HEK293 (cell line): ENCODE data around the gene PIGR.

Source experiments
- CTCF ChIA-PET: fragments of 350-600 bp; formaldehyde crosslinking; extraction: SDS; loops from one replicate; lab custom pipeline; 2021; ENCODE audit warnings: antibody characterized with exemption; lab: Yijun Ruan, JAX
- POLR2A ChIA-PET: fragments of 300-600 bp; formaldehyde crosslinking; extraction: SDS; loops from one replicate; lab custom pipeline; 2020; ENCODE audit warnings: antibody characterized with exemption, inconsistent platforms; lab: Yijun Ruan, JAX
- H3K27ac ChIP-seq: fragments of 200-500 bp; sonication (Bioruptor generic); 2 replicates; pipeline ENCODE4 v1.5.1; 2014; ENCODE audit warnings: low read depth, low read length, control low read depth, inconsistent platforms; ENCODE audit errors: extremely low read depth
- H3K36me3 ChIP-seq, 2 experiments: fragments of 200-500 bp in 1 of 2; sonication (Bioruptor generic) in 1 of 2; 1 replicate in 1 of 2; 2 replicates in 1 of 2; pipeline ENCODE4 v1.5.1; 2014 to 2017; ENCODE audit warnings: inconsistent platforms in 2 of 2, low read length in 2 of 2; ENCODE audit not compliant: control insufficient read depth in 2 of 2, insufficient read depth in 1 of 2
- H3K4me1 ChIP-seq: fragments of 200-500 bp; sonication (Bioruptor generic); 2 replicates; pipeline ENCODE4 v1.5.1; 2014; ENCODE audit warnings: mild to moderate bottlenecking, low read length, inconsistent platforms; ENCODE audit not compliant: control insufficient read depth, insufficient read depth
- H3K4me3 ChIP-seq: 2 replicates; pipeline ENCODE4 v1.5.1; 2011; ENCODE audit warnings: low read depth, mild to moderate bottlenecking, control low read depth, low read length, moderate library complexity
- H3K9me3 ChIP-seq: fragments of 200-500 bp; sonication (Bioruptor generic); 2 replicates; pipeline ENCODE4 v1.5.1; 2014; ENCODE audit warnings: low read depth, low read length, inconsistent platforms; ENCODE audit not compliant: control insufficient read depth, insufficient read depth
- FEZF1 ChIP-seq: fragments of 450-650 bp; formaldehyde crosslinking; IDR thresholded peaks from 2 replicates; pipeline ENCODE4 v1.5.1; 2016; ENCODE audit warnings: missing biosample characterization, missing genetic modification characterization
- GLI4 ChIP-seq: fragments of 450-650 bp; formaldehyde crosslinking; IDR thresholded peaks from 2 replicates; pipeline ENCODE4 v1.5.1; 2016; ENCODE audit warnings: missing biosample characterization, missing genetic modification characterization
- HIC1 ChIP-seq: fragments of 450-650 bp; formaldehyde crosslinking; IDR thresholded peaks from 2 replicates; pipeline ENCODE4 v1.5.1; 2016; ENCODE audit warnings: missing biosample characterization, missing genetic modification characterization
- HOXC10 ChIP-seq: sonication (generic); formaldehyde crosslinking; IDR thresholded peaks from 2 replicates; pipeline ENCODE4 v1.8.1; 2023; ENCODE audit warnings: mild to moderate bottlenecking, missing genetic modification reagents
- KLF1 ChIP-seq: fragments of 450-650 bp; formaldehyde crosslinking; IDR thresholded peaks from 2 replicates; pipeline ENCODE4 v1.5.1; 2016; ENCODE audit warnings: missing biosample characterization, missing genetic modification characterization
- PATZ1 ChIP-seq: fragments of 450-650 bp; formaldehyde crosslinking; IDR thresholded peaks from 2 replicates; pipeline ENCODE4 v1.5.1; 2016; ENCODE audit warnings: missing biosample characterization, missing genetic modification characterization
- REPIN1 ChIP-seq: fragments of 450-650 bp; formaldehyde crosslinking; IDR thresholded peaks from 2 replicates; pipeline ENCODE4 v1.5.1; 2017; ENCODE audit warnings: missing biosample characterization, missing genetic modification characterization, low read depth
- SCRT1 ChIP-seq: fragments of 450-650 bp; formaldehyde crosslinking; IDR thresholded peaks from 2 replicates; pipeline ENCODE4 v1.5.1; 2016; ENCODE audit warnings: missing biosample characterization, missing genetic modification characterization, borderline replicate concordance
- SETDB1 ChIP-seq: IDR thresholded peaks from one replicate; pipeline ENCODE4 v1.6.1; 2017; ENCODE audit warnings: mild to moderate bottlenecking, low read length, moderate library complexity, mixed read lengths; ENCODE audit not compliant: insufficient read length
- SP3 ChIP-seq: fragments of 450-650 bp; formaldehyde crosslinking; IDR thresholded peaks from 2 replicates; pipeline ENCODE4 v1.5.1; 2016; ENCODE audit warnings: missing biosample characterization, missing genetic modification characterization
- SP7 ChIP-seq: fragments of 450-650 bp; formaldehyde crosslinking; IDR thresholded peaks from 2 replicates; pipeline ENCODE4 v1.5.1; 2016; ENCODE audit warnings: missing biosample characterization, missing genetic modification characterization
- WT1 ChIP-seq: fragments of 450-650 bp; formaldehyde crosslinking; IDR thresholded peaks from 2 replicates; pipeline ENCODE4 v1.5.1; 2016; ENCODE audit warnings: missing biosample characterization, missing genetic modification characterization
- YY2 ChIP-seq: fragments of 450-650 bp; formaldehyde crosslinking; IDR thresholded peaks from 2 replicates; pipeline ENCODE4 v1.5.1; 2016; ENCODE audit warnings: missing biosample characterization, missing genetic modification characterization
- ZBTB8A ChIP-seq: fragments of 450-650 bp; formaldehyde crosslinking; IDR thresholded peaks from 2 replicates; pipeline ENCODE4 v1.5.1; 2016; ENCODE audit warnings: missing biosample characterization, missing genetic modification characterization
- ZNF239 ChIP-seq: fragments of 450-650 bp; formaldehyde crosslinking; IDR thresholded peaks from 2 replicates; pipeline ENCODE4 v1.5.1; 2016; ENCODE audit warnings: missing biosample characterization, missing genetic modification characterization
- ZNF248 ChIP-seq: fragments of 450-650 bp; formaldehyde crosslinking; IDR thresholded peaks from 2 replicates; pipeline ENCODE4 v1.5.1; 2017; ENCODE audit warnings: missing biosample characterization, missing genetic modification characterization
- ZNF335 ChIP-seq: fragments of 450-650 bp; formaldehyde crosslinking; conservative IDR thresholded peaks from 2 replicates; pipeline ENCODE4 v1.5.1; 2016; ENCODE audit warnings: missing biosample characterization, missing genetic modification characterization
- ZNF513 ChIP-seq: fragments of 450-650 bp; IDR thresholded peaks from 2 replicates; pipeline ENCODE4 v1.5.1; 2018; ENCODE audit warnings: missing biosample characterization, missing genetic modification characterization
- ZNF521 ChIP-seq: fragments of 450-650 bp; formaldehyde crosslinking; IDR thresholded peaks from 2 replicates; pipeline ENCODE4 v1.5.1; 2017; ENCODE audit warnings: missing biosample characterization, mild to moderate bottlenecking, missing genetic modification characterization
- ZNF544 ChIP-seq: fragments of 450-650 bp; formaldehyde crosslinking; IDR thresholded peaks from 2 replicates; pipeline ENCODE4 v1.5.0; 2017; ENCODE audit warnings: missing biosample characterization, missing genetic modification characterization
- ZNF596 ChIP-seq: fragments of 450-650 bp; IDR thresholded peaks from 2 replicates; pipeline ENCODE4 v1.5.0; 2018; ENCODE audit warnings: missing biosample characterization, mild to moderate bottlenecking, missing genetic modification characterization, moderate library complexity
- ZNF658 ChIP-seq: fragments of 450-650 bp; formaldehyde crosslinking; IDR thresholded peaks from 2 replicates; pipeline ENCODE4; 2016; ENCODE audit warnings: missing biosample characterization, missing genetic modification characterization
- ZNF660 ChIP-seq: fragments of 450-650 bp; IDR thresholded peaks from 2 replicates; pipeline ENCODE4 v1.5.1; 2018; ENCODE audit warnings: missing biosample characterization, mild to moderate bottlenecking, missing genetic modification characterization
- ZNF701 ChIP-seq: fragments of 450-650 bp; formaldehyde crosslinking; IDR thresholded peaks from 2 replicates; pipeline ENCODE4 v1.5.1; 2016; ENCODE audit warnings: missing biosample characterization, missing genetic modification characterization
- ZNF791 ChIP-seq: fragments of 450-650 bp; formaldehyde crosslinking; IDR thresholded peaks from 2 replicates; pipeline ENCODE4 v1.5.1; 2016; ENCODE audit warnings: missing biosample characterization, missing genetic modification characterization
- ZNF830 ChIP-seq: fragments of 450-650 bp; IDR thresholded peaks from 2 replicates; pipeline ENCODE4 v1.5.0; 2018; ENCODE audit warnings: missing biosample characterization, missing genetic modification characterization, low read depth, mild to moderate bottlenecking, moderate library complexity
- ZSCAN23 ChIP-seq: fragments of 450-650 bp; formaldehyde crosslinking; IDR thresholded peaks from 2 replicates; pipeline ENCODE4 v1.5.1; 2016; ENCODE audit warnings: missing biosample characterization, missing genetic modification characterization
- TF ChIP-seq, protein P1 (sequence below): fragments of 450-650 bp; IDR thresholded peaks from 2 replicates; pipeline ENCODE4 v1.5.1; 2018; ENCODE audit warnings: missing biosample characterization, mild to moderate bottlenecking, missing genetic modification characterization
- TF ChIP-seq, protein P2 (sequence below): fragments of 450-650 bp; formaldehyde crosslinking; IDR thresholded peaks from 2 replicates; pipeline ENCODE4 v1.5.1; 2016; ENCODE audit warnings: missing biosample characterization, missing genetic modification characterization, low read depth
- TF ChIP-seq, protein P3 (sequence below): fragments of 450-650 bp; formaldehyde crosslinking; IDR thresholded peaks from 2 replicates; pipeline ENCODE4 v1.5.1; 2016; ENCODE audit warnings: missing biosample characterization, missing genetic modification characterization

The PIGR gene

DNA sequence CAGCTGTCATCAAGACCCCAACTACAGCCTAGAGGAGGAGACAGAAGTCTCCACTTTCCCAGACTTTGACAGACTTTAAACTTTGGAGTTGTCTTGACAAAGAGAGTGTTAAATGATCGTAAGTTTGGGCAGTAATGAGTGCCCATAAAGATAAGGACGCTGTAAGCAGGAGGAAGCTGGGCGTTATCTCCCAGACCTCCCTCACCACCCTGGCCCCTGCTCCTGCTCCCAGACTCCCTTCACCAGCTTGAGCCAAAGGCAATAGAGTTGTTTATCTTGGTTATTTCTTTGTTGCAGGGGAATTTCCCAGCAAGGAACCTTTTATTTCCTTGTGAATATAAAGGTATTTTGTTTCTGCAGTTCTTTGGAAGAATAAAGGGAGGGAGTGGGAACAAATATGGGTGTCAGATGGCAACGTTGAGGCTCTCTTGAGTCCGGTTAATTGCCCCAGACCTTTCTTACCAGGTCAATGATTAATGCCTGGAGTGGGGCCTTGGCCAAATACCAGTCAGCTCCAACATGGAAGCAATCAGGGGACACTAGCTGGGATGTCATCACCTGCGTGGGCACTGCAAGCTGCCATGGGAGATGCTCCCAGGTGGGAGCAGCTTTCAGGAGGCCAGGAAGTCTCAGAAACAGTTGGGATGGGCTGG, 4.4 kb downstream of the PIGR start (continued):
- TF ChIP-seq HIC1 (no peak), ZNF335 (no peak), ZNF544 (tag by site-specific recombination) (no peak), WT1 (tag by site-specific recombination) (peak; percentile 85), KLF1 (tag by site-specific recombination) (peak; percentile 66), ZNF830 (no peak), PATZ1 (no peak), SP7 (no peak), ZSCAN23 (no peak), REPIN1 (no peak), HOXC10 (CRISPR knock-in tag) (no peak), GLI4 (tag by site-specific recombination) (no peak), SCRT1 (tag by site-specific recombination) (no peak), ZNF596 (no peak), YY2 (no peak), ZNF660 (tag by site-specific recombination) (no peak), ZNF513 (tag by site-specific recombination) (no peak), SP3 (no peak), FEZF1 (tag by site-specific recombination) (peak; percentile 66), ZNF248 (tag by site-specific recombination) (no peak), ZNF239 (no peak)
- TF ChIP-seq, protein P1, sequence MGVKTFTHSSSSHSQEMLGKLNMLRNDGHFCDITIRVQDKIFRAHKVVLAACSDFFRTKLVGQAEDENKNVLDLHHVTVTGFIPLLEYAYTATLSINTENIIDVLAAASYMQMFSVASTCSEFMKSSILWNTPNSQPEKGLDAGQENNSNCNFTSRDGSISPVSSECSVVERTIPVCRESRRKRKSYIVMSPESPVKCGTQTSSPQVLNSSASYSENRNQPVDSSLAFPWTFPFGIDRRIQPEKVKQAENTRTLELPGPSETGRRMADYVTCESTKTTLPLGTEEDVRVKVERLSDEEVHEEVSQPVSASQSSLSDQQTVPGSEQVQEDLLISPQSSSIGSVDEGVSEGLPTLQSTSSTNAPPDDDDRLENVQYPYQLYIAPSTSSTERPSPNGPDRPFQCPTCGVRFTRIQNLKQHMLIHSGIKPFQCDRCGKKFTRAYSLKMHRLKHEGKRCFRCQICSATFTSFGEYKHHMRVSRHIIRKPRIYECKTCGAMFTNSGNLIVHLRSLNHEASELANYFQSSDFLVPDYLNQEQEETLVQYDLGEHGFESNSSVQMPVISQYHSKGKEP (tag by site-specific recombination): no peak
- TF ChIP-seq, all 188 proteins: peak for 9

- Histone ChIP-seq H3K4me1 (peaks cover 9% of the 10 kb centered on the region), H3K9me3 (no peaks in the 10 kb centered on the region), H3K27ac (no peak overlapping the region), H3K36me3 (no peaks in the 10 kb centered on the region), H3K4me3 (no peak overlapping the region)
- CTCF ChIA-PET: no interaction called here
- POLR2A ChIA-PET: no interaction called here
- TF ChIP-seq SP7: no peak
- no peak for TF ChIP-seq ZNF791
- TF ChIP-seq, protein P2, sequence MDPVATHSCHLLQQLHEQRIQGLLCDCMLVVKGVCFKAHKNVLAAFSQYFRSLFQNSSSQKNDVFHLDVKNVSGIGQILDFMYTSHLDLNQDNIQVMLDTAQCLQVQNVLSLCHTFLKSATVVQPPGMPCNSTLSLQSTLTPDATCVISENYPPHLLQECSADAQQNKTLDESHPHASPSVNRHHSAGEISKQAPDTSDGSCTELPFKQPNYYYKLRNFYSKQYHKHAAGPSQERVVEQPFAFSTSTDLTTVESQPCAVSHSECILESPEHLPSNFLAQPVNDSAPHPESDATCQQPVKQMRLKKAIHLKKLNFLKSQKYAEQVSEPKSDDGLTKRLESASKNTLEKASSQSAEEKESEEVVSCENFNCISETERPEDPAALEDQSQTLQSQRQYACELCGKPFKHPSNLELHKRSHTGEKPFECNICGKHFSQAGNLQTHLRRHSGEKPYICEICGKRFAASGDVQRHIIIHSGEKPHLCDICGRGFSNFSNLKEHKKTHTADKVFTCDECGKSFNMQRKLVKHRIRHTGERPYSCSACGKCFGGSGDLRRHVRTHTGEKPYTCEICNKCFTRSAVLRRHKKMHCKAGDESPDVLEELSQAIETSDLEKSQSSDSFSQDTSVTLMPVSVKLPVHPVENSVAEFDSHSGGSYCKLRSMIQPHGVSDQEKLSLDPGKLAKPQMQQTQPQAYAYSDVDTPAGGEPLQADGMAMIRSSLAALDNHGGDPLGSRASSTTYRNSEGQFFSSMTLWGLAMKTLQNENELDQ (tag by site-specific recombination): no peak
- no peak for TF ChIP-seq SETDB1
- no peak for TF ChIP-seq KLF1 (tag by site-specific recombination)
- no peak for TF ChIP-seq ZBTB8A (tag by site-specific recombination)
- TF ChIP-seq ZNF521: no peak
- no peak for TF ChIP-seq ZNF701
- TF ChIP-seq ZNF658 (tag by site-specific recombination): no peak
- TF ChIP-seq, protein P3, sequence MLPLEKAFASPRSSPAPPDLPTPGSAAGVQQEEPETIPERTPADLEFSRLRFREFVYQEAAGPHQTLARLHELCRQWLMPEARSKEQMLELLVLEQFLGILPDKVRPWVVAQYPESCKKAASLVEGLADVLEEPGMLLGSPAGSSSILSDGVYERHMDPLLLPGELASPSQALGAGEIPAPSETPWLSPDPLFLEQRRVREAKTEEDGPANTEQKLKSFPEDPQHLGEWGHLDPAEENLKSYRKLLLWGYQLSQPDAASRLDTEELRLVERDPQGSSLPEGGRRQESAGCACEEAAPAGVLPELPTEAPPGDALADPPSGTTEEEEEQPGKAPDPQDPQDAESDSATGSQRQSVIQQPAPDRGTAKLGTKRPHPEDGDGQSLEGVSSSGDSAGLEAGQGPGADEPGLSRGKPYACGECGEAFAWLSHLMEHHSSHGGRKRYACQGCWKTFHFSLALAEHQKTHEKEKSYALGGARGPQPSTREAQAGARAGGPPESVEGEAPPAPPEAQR (tag by site-specific recombination): no peak
- no peak for TF ChIP-seq ZNF544 (tag by site-specific recombination)
These were observed 5.7 kb downstream of the PIGR start for GRCh38 chr1:206940588-206940936.
